ENCODE results near the gene UPP1.

The UPP1 gene

GRCh38 chr7:48149058-48149457 lies 60.0 kb downstream of the UPP1 start:
- no peaks in the 10 kb centered on the region for H3K4me1 Mint-ChIP-seq
- H3K27me3 Mint-ChIP-seq, result peaks cover 30% of the 10 kb centered on the region
- H3K36me3 Mint-ChIP-seq, result no peaks in the 10 kb centered on the region
- H3K9me3 Mint-ChIP-seq, result peaks cover 6% of the 10 kb centered on the region
- H3K27ac Mint-ChIP-seq, result no peak overlapping the region
- no peak for ATAC-seq
- H3K4me3 Mint-ChIP-seq, result no peak overlapping the region

- Mint-ChIP-seq H3K4me1 (no peaks in the 10 kb centered on the region), H3K27me3 (peaks cover 34% of the 10 kb centered on the region), H3K36me3 (no peaks in the 10 kb centered on the region), H3K9me3 (peaks cover 6% of the 10 kb centered on the region), H3K4me3 (no peak overlapping the region), H3K27ac (no peak overlapping the region)
- ATAC-seq, result no peak
These were observed 61.0 kb downstream of the UPP1 start for GRCh38 chr7:48150086-48150485.

GRCh38 chr7:48154792-48155413 lies 65.8 kb downstream of the UPP1 start:
- no peaks in the 10 kb centered on the region for H3K4me1 Mint-ChIP-seq
- peaks cover 6% of the 10 kb centered on the region for H3K9me3 Mint-ChIP-seq
- ATAC-seq, result no peak
- H3K27ac Mint-ChIP-seq, result no peak overlapping the region
- H3K36me3 Mint-ChIP-seq, result no peaks in the 10 kb centered on the region
- H3K4me3 Mint-ChIP-seq, result no peak overlapping the region
- H3K27me3 Mint-ChIP-seq, result peaks cover 41% of the 10 kb centered on the region
